Calu3 (cell line): ENCODE data around the gene ARL4D. TPM values are rescaled to one million over a fixed set of nuclear protein-coding genes. Genes with fewer than 3 reads are reported as not detected.

Experiments
- Bru-seq: library from RNA; stranded (reverse); fragments of 400-500 nt; gene quantifications from one replicate; lab custom pipeline; 2021; lab: Mats Ljungman, UMichigan
- BruChase-seq, 2 experiments: library from RNA; stranded (reverse); fragments of 400-500 nt; gene quantifications; one replicate each; lab custom pipeline; 2021; lab: Mats Ljungman, UMichigan
- BruUV-seq: library from RNA; stranded (reverse); fragments of 400-500 nt; replicated peaks from 2 replicates; lab custom pipeline; 2021; lab: Mats Ljungman, UMichigan
- CTCF ChIA-PET: fragments of 300-600 bp; sonication (Branson Sonifier 250); formaldehyde crosslinking; loops from one replicate; lab custom pipeline; 2022; ENCODE audit warnings: antibody characterized with exemption; lab: Charles Lee
- DNase-seq: peaks from one replicate; pipeline ENCODE4 v3.0.0; 2022
- H3K27ac Mint-ChIP-seq: one replicate; pipeline ENCODE4 v1.8.0; 2022; ENCODE audit warnings: mixed read lengths; ENCODE audit not compliant: unreplicated experiment
- H3K27me3 Mint-ChIP-seq: one replicate; pipeline ENCODE4 v1.8.0; 2022; ENCODE audit warnings: mixed read lengths; ENCODE audit not compliant: unreplicated experiment
- H3K36me3 Mint-ChIP-seq: one replicate; pipeline ENCODE4 v1.8.0; 2022; ENCODE audit warnings: mild to moderate bottlenecking, moderate library complexity, mixed read lengths; ENCODE audit not compliant: insufficient read depth, unreplicated experiment
- H3K4me1 Mint-ChIP-seq: one replicate; pipeline ENCODE4 v1.8.0; 2022; ENCODE audit warnings: mild to moderate bottlenecking, low read depth, mixed read lengths; ENCODE audit not compliant: unreplicated experiment
- H3K4me3 Mint-ChIP-seq: one replicate; pipeline ENCODE4 v1.8.0; 2022; ENCODE audit warnings: mild to moderate bottlenecking, low read depth, moderate library complexity, mixed read lengths; ENCODE audit not compliant: unreplicated experiment
- H3K9me3 Mint-ChIP-seq: one replicate; pipeline ENCODE4 v1.8.0; 2022; ENCODE audit warnings: low read depth, mixed read lengths; ENCODE audit not compliant: unreplicated experiment
- intact Hi-C: fragments of 100-400 bp; cut with micrococcal nuclease; formaldehyde crosslinking; loops from one replicate; pipeline ENCODE4 v1.10.0; 2022; ENCODE audit not compliant: unreplicated experiment
- long read RNA-seq: library from polyadenylated mRNA; stranded (forward); transcript quantifications from one replicate; pipeline ENCODE4 v2.0.0, GENCODE V29; 2022
- total RNA-seq: library from RNA; stranded (reverse); gene quantifications from 2 replicates; pipeline ENCODE4 v1.2.3, GENCODE V29; 2022
- TF ChIP-seq, protein P1 (sequence below): fragments of 200-600 bp; IDR thresholded peaks from one replicate; pipeline ENCODE4 v1.8.0; 2022; ENCODE audit warnings: antibody characterized with exemption; ENCODE audit not compliant: unreplicated experiment

Gene ARL4D, protein sequence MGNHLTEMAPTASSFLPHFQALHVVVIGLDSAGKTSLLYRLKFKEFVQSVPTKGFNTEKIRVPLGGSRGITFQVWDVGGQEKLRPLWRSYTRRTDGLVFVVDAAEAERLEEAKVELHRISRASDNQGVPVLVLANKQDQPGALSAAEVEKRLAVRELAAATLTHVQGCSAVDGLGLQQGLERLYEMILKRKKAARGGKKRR
- total RNA-seq (3.4 TPM in 2 replicates), Bru-seq, nascent RNA (percentile 38 among the genes with signal in this experiment), BruChase-seq, experiment 1, labeled RNA remaining after a 6-hour chase (percentile 30 among the genes with signal in this experiment), BruChase-seq, experiment 2, labeled RNA remaining after a 2-hour chase (percentile 36 among the genes with signal in this experiment)
- long read RNA-seq, transcript ARL4D-201 (2 exons, 1,612 nt), result major isoform, 8 of 8 reads
- long read RNA-seq, partial matches to known transcripts, result 0 of 8 reads
- long read RNA-seq, other reads (novel, unspliced or antisense), result 0 of 8 reads

DNA sequence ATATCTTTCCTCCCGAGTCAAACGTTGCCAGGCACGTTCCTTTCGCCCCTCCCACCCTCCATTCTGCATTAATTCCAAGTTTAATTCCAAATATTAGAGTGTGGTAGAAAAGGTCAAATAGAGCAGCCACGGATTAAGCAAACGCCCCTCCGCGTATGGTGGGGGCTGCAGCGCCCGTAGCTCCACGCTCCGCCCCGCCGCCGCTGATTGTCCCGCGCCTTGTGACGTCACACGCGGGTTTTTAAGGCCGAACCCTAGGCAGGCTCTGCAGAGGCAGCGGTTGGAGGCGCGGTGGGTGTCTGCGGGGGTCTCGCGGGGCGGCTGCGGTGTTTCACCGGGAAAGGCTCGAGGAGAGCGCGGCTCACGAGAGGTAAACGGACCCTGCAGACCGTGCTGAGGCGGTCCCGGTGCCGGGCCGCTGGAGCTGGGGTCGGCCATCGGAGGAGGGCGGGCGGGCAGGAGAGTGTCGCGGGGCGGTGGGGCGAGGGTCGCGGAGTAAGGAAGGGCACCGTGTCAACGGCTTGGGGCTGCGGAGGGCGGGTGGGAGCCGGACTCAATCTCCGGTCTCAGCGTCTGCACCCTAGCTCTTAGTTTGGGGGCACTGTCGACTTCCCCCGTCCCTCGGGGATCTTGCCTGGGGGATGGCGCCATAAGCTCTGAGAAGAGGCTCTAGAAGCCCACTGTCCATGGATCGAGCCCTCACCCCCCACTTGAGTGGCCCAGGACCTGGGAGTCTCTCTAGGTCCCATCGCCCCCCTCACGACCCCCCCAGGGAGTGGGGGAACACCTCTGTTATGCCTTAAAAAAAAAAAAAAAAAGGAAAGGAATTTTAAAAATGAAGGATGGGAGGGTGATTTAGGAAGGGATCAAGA, at the start of gene ARL4D:
Gene ARL4D (plus strand): TSS at position 270 of the 872 bp plus-strand sequence. CDS start 740 bp downstream, outside the sequence.
- Mint-ChIP-seq H3K27me3 (no peaks in the 10 kb centered on the region), H3K36me3 (peaks cover 13% of the 10 kb centered on the region), H3K9me3 (no peaks in the 10 kb centered on the region), H3K4me3 (peak within 1 kb of the TSS; percentile 81), H3K4me1 (peaks cover 13% of the 10 kb centered on the region), H3K27ac (peak within 1 kb of the TSS; percentile 62)
- CTCF ChIA-PET, result interaction anchor here (0.6 to 7.2 kb wide), 13 partner anchors 11 to 486 kb away, joined by 3 to 88 read pairs (median 4); partner anchors contain the start of gene DHX8
- TSS peak; percentile 67 for BruUV-seq
- intact Hi-C loops, result no loop called here
- TF ChIP-seq, protein P1, sequence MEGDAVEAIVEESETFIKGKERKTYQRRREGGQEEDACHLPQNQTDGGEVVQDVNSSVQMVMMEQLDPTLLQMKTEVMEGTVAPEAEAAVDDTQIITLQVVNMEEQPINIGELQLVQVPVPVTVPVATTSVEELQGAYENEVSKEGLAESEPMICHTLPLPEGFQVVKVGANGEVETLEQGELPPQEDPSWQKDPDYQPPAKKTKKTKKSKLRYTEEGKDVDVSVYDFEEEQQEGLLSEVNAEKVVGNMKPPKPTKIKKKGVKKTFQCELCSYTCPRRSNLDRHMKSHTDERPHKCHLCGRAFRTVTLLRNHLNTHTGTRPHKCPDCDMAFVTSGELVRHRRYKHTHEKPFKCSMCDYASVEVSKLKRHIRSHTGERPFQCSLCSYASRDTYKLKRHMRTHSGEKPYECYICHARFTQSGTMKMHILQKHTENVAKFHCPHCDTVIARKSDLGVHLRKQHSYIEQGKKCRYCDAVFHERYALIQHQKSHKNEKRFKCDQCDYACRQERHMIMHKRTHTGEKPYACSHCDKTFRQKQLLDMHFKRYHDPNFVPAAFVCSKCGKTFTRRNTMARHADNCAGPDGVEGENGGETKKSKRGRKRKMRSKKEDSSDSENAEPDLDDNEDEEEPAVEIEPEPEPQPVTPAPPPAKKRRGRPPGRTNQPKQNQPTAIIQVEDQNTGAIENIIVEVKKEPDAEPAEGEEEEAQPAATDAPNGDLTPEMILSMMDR, result no peak
- peak; percentile 82 for DNase-seq

- no TSS peak for BruUV-seq
- TF ChIP-seq, protein P1, result no peak
- intact Hi-C loops, result loop anchor here (10.0 kb wide), 1 partner anchor 324 kb away; the partner anchor contains the start of genes RND2 and VAT1
- H3K36me3 Mint-ChIP-seq, result peaks cover 14% of the 10 kb centered on the region
- CTCF ChIA-PET, result no interaction called here
- peaks cover 8% of the 10 kb centered on the region for H3K4me1 Mint-ChIP-seq
- no peak overlapping the region for H3K27ac Mint-ChIP-seq
- no peak for DNase-seq
- peaks cover 11% of the 10 kb centered on the region for H3K27me3 Mint-ChIP-seq
- H3K9me3 Mint-ChIP-seq, result peaks cover 26% of the 10 kb centered on the region
- no peak overlapping the region for H3K4me3 Mint-ChIP-seq
Observed at GRCh38 chr17:43349142-43349541, 49.7 kb upstream of the ARL4D start.

DNA sequence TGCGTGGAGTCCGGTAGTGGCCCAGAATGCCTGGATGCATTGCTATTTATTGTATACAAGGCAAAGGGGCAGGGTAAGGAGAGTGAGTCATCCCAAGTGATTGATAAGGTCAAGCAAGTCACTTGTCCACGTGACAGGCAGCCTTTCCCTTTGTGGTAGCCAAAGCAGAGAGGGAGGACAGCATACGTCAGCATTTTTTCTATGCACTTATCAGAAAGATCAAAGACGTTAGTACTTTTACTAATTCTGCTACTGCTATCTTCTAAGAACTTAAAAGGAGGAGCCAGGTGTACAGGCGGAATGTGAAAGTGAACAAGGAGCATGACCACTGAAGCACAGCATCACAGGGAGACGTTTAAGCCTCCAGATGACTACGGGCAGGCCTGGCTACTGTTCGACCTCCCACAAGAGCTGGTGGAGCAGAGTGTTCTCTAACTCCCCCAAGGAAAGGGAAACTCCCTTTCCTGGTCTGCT, 47.9 kb upstream of the ARL4D start:
- CTCF ChIA-PET, result no interaction called here
- Mint-ChIP-seq H3K27ac (no peak overlapping the region), H3K4me1 (peaks cover 3% of the 10 kb centered on the region), H3K9me3 (peaks cover 26% of the 10 kb centered on the region), H3K36me3 (peaks cover 7% of the 10 kb centered on the region), H3K4me3 (no peak overlapping the region), H3K27me3 (no peaks in the 10 kb centered on the region)
- DNase-seq, result no peak
- BruUV-seq, result no TSS peak
- intact Hi-C loops, result no loop called here
- TF ChIP-seq, protein P1, result no peak

GRCh38 chr17:43351691-43352090, 47.1 kb upstream of the ARL4D start:
- H3K9me3 Mint-ChIP-seq, result peaks cover 26% of the 10 kb centered on the region
- CTCF ChIA-PET, result no interaction called here
- no peak overlapping the region for H3K27ac Mint-ChIP-seq
- DNase-seq, result no peak
- no peak overlapping the region for H3K4me3 Mint-ChIP-seq
- H3K36me3 Mint-ChIP-seq, result peaks cover 7% of the 10 kb centered on the region
- no peaks in the 10 kb centered on the region for H3K27me3 Mint-ChIP-seq
- intact Hi-C loops, result no loop called here
- BruUV-seq, result no TSS peak
- TF ChIP-seq, protein P1, result no peak
- H3K4me1 Mint-ChIP-seq, result peaks cover 10% of the 10 kb centered on the region
